HG03565 (cell line): Measurements from ENCODE around the gene ELAVL3.
"Not testable (repeated sequence)": the region's sequence is repeated elsewhere in the genome, so short reads cannot be mapped to it uniquely, and the experiment has no call there.

Experiments used
- ATAC-seq: cut with Tn5 transposase; IDR thresholded peaks from one replicate; pipeline ENCODE4 v1.9.1; 2021; ENCODE audit warnings: mild to moderate bottlenecking, moderate library complexity; ENCODE audit not compliant: unreplicated experiment

The ELAVL3 gene

GRCh38 chr19:11460207-11460606 lies 20.6 kb downstream of the ELAVL3 start:
- no peak for ATAC-seq

GRCh38 chr19:11458912-11459311 lies 21.9 kb downstream of the ELAVL3 start:
- not testable (repeated sequence) for ATAC-seq

- ATAC-seq, result no peak
These were observed 22.5 kb downstream of the ELAVL3 start for GRCh38 chr19:11458236-11458900.

GRCh38 chr19:11457831-11458230 lies 23.0 kb downstream of the ELAVL3 start:
- no peak for ATAC-seq

- no peak for ATAC-seq
These were observed 23.7 kb downstream of the ELAVL3 start for GRCh38 chr19:11457115-11457514.

GRCh38 chr19:11456659-11457058 lies 24.2 kb downstream of the ELAVL3 start:
- no peak for ATAC-seq

- ATAC-seq, result not testable (repeated sequence)
These were observed 25.7 kb downstream of the ELAVL3 start for GRCh38 chr19:11455233-11455554.

- no peak for ATAC-seq
These were observed 27.1 kb downstream of the ELAVL3 start for GRCh38 chr19:11453468-11454341.

GRCh38 chr19:11452620-11453310 lies 28.1 kb downstream of the ELAVL3 start:
- ATAC-seq, result no peak

GRCh38 chr19:11451871-11452619 lies 28.8 kb downstream of the ELAVL3 start:
- ATAC-seq, result no peak

- no peak for ATAC-seq
These were observed 29.4 kb downstream of the ELAVL3 start for GRCh38 chr19:11451327-11451870.

- no peak for ATAC-seq
These were observed 30.1 kb downstream of the ELAVL3 start for GRCh38 chr19:11450570-11451326.

- ATAC-seq, result no peak
These were observed 31.8 kb downstream of the ELAVL3 start for GRCh38 chr19:11448923-11449554.

- ATAC-seq, result no peak
These were observed 32.4 kb downstream of the ELAVL3 start for GRCh38 chr19:11448410-11448809.

GRCh38 chr19:11447347-11448262 lies 33.2 kb downstream of the ELAVL3 start:
- ATAC-seq, result no peak

- ATAC-seq, result no peak
These were observed 34.1 kb downstream of the ELAVL3 start for GRCh38 chr19:11446652-11447301.

- no peak for ATAC-seq
These were observed 34.6 kb downstream of the ELAVL3 start for GRCh38 chr19:11446271-11446651.

- ATAC-seq, result no peak
These were observed 35.7 kb downstream of the ELAVL3 start for GRCh38 chr19:11445141-11445540.
